Measurements from ENCODE around the gene DPYSL3. TPM values are rescaled to one million over a fixed set of nuclear protein-coding genes. Genes with fewer than 3 reads are reported as not detected.

DPYSL3 gene
- total RNA-seq, 4 donors from 2014 or later = 121 to 213 (median 168) TPM

DNA sequence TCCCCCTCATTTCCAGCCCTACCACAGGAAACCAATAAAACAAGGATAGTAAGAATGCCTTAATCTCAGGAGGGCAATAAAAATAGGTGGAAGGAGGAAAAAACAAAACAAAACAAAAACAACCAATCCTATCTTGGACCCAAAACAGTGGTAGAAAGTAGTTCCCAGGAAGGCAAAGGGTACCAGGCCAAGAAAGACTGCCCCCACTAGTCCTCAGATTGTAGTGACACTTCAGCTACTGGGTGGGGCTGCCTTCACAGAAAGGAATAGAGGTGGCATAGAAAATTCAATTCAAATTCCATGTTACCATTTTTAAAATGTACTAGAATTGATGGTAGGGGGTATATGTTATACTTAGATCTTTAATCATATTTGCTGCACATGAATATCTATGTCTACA lies 59.3 kb downstream of the DPYSL3 start:
- Histone ChIP-seq H3K27me3 (no peaks in the 10 kb centered on the region), H3K4me3 (no peak overlapping the region), H3K9me3 (no peaks in the 10 kb centered on the region), H3K27ac (peak overlapping the region; percentile 94 to 97), H3K4me1 (no peaks in the 10 kb centered on the region), H3K36me3 (no peaks in the 10 kb centered on the region)
- TF ChIP-seq CTCF (IDR thresholded peaks at IDR 0.05) = peak in 1 of 4 experiments; percentile 11
- no peak for TF ChIP-seq POLR2A (IDR thresholded peaks at IDR 0.05)
- intact Hi-C loops (cut with DNase I; ENCODE audit: low total_unique reads) = loop anchor here (5.0 to 10.0 kb wide), 2 partner anchors 54 to 107 kb away; no protein-coding TSS in a partner anchor
- DNase-seq = no peak

GRCh38 chr5:147448766-147449165 lies 61.1 kb downstream of the DPYSL3 start:
- peak overlapping the region; percentile 40 to 97 for H3K27ac ChIP-seq
- TF ChIP-seq POLR2A (IDR thresholded peaks at IDR 0.05) (no peak), CTCF (IDR thresholded peaks at IDR 0.05) (no peak)
- H3K36me3 ChIP-seq = no peaks in the 10 kb centered on the region
- DNase-seq = no peak
- no peaks in the 10 kb centered on the region for H3K4me1 ChIP-seq
- H3K9me3 ChIP-seq = no peaks in the 10 kb centered on the region
- intact Hi-C loops (cut with DNase I; ENCODE audit: low total_unique reads) = no loop called here
- H3K4me3 ChIP-seq = no peak overlapping the region
- H3K27me3 ChIP-seq = no peaks in the 10 kb centered on the region

- peaks cover 0 to 4% of the 10 kb centered on the region in 2 donors for H3K4me1 ChIP-seq
- intact Hi-C loops (cut with DNase I; ENCODE audit: low total_unique reads) = no loop called here
These were observed 63.3 kb downstream of the DPYSL3 start for GRCh38 chr5:147446523-147446922.

DNA sequence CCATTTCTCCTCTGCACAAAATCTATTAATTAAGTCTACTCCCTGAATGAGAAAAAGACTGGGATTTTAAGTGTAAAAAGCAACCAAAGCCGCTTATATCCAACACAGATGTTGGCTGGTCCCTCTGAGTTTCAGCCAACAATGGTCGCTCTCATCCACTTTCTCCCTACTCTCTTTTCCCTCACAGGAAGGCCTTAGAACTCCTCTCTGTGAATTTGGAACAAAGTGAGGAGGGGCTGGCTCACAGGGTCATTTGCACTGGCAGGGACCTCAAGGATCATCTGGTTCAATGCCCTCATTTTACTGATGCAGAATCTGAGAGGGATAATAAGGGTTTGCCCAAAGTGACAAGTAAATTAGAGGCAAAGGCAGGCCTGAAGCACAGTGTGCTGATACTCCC lies 64.0 kb downstream of the DPYSL3 start:
- no peak for DNase-seq
- H3K27ac ChIP-seq = peak overlapping the region; percentile 58 to 97
- no peak for TF ChIP-seq POLR2A (IDR thresholded peaks at IDR 0.05)
- no peak for TF ChIP-seq CTCF (IDR thresholded peaks at IDR 0.05)
- H3K4me1 ChIP-seq = peaks cover 0 to 4% of the 10 kb centered on the region in 2 donors
- intact Hi-C loops (cut with DNase I; ENCODE audit: low total_unique reads) = no loop called here
- H3K27me3 ChIP-seq = no peaks in the 10 kb centered on the region
- no peaks in the 10 kb centered on the region for H3K36me3 ChIP-seq
- no peaks in the 10 kb centered on the region for H3K9me3 ChIP-seq
- H3K4me3 ChIP-seq = no peak overlapping the region

More at GRCh38 chr5:147446523-147446922, 63.3 kb downstream of the DPYSL3 start:
- H3K9me3 ChIP-seq = no peaks in the 10 kb centered on the region
- no peaks in the 10 kb centered on the region for H3K27me3 ChIP-seq
- DNase-seq = no peak
- no peaks in the 10 kb centered on the region for H3K36me3 ChIP-seq
- H3K27ac ChIP-seq = peak overlapping the region; percentile 58 to 97
- TF ChIP-seq CTCF (IDR thresholded peaks at IDR 0.05) (no peak), POLR2A (IDR thresholded peaks at IDR 0.05) (no peak)
- no peak overlapping the region for H3K4me3 ChIP-seq

- Histone ChIP-seq H3K9me3 (no peaks in the 10 kb centered on the region), H3K27ac (peak overlapping the region; percentile 58 to 97), H3K4me3 (no peak overlapping the region), H3K36me3 (no peaks in the 10 kb centered on the region), H3K27me3 (no peaks in the 10 kb centered on the region), H3K4me1 (peaks cover 0 to 4% of the 10 kb centered on the region in 2 donors)
- DNase-seq = no peak
- no peak for TF ChIP-seq CTCF (IDR thresholded peaks at IDR 0.05)
- TF ChIP-seq POLR2A (IDR thresholded peaks at IDR 0.05) = no peak
- intact Hi-C loops (cut with DNase I; ENCODE audit: low total_unique reads) = no loop called here
These were observed 64.8 kb downstream of the DPYSL3 start for GRCh38 chr5:147445090-147445489.
